HuH-7 (cell line): Measurements from ENCODE around the gene SEMA4D.

Source experiments
- DNase-seq: peaks from one replicate; pipeline ENCODE4 v3.0.0; 2011; ENCODE audit warnings: low spot score

The SEMA4D gene

DNA sequence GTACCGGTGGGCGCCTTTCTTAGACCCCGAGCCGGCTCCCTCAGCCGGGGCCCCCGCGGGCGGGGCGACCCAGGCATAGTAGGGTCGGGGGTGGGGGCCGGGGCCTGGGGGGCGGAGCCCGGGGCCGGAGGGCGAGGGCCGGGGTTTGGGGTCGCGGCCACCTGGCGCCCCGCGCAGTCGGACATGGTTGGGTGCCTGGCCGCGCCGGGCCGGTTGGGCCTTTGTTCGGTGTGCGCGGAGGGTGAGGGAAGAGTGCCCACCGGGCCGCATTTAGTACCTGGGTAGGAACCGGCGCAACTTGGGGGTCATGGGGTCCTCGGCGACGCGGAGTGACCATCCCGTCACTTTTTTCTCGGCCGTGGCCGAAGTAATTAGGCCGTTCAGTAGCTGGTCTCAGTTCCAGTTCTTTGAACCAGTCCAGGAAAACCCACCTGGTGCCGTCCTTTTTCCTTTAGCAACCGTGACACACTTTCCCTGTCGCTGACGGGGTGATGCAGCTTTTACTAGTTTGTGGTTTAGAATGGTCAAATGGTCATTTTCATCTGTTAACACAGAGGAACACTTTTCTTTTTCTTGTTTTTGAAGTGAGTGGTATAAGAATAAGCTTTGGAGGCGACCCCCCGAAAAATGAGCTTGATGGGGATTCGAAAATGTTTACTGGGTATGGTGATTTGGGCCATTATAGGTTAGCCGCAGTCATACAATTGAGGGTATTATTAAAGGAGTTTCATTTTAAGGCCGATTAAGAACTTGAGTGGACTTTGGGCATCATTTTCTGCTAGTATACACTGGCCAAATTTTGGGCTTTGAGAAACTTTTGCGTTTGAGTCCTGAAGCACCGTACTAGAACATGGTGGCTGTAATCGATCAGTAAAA, 186.3 kb downstream of the SEMA4D start:
- DNase-seq, result peak; percentile 14
